ENCODE results near the gene TBC1D1.
A peak's percentile ranks its signal among the peaks of the same experiment; 100 is the strongest.

Gene TBC1D1

GRCh38 chr4:38044060-38044459 is 153.2 kb downstream of the TBC1D1 start:
- DNase-seq (ENCODE audit: extremely low read depth in 1 of 2, low read depth in 1 of 2), result no peak

DNA sequence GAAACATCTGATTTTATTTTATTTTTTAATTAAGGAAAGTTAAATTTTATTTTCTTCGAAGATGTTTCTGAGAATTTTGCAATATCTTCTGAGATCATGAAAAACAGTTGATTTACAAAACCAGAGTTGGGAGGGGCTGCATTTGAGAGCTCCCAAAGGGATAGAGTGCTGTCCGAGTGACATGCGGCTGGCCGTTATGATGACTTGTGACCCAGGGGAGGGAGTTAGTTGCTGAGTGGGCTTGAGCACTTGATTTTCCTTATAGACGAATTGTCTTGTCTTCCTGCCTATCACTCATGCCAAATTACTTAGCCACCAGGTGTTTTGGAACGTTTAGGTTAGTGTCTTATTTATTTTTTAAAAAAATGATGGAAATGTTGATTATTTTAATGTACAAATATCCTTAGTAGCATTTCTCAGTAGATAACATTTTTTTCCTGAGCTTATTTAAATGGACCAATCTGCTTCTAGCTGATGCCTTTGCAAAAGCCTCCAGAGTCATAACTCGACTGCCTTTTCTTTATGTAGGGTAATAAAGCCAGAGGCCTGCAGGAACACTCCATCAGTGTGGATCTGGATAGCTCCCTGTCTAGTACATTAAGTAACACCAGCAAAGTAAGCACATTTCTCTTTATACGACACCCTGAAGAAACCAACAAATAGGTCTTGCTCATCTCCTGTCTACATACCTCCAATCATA is 154.6 kb downstream of the TBC1D1 start:
- no peak for DNase-seq (ENCODE audit: extremely low read depth in 1 of 2, low read depth in 1 of 2)

- DNase-seq (ENCODE audit: extremely low read depth in 1 of 2, low read depth in 1 of 2), result no peak
These were observed 156.0 kb downstream of the TBC1D1 start for GRCh38 chr4:38046727-38047489.

- no peak for DNase-seq (ENCODE audit: extremely low read depth in 1 of 2, low read depth in 1 of 2)
These were observed 158.8 kb downstream of the TBC1D1 start for GRCh38 chr4:38049545-38050170.

GRCh38 chr4:38050560-38051350 is 159.9 kb downstream of the TBC1D1 start:
- no peak for DNase-seq (ENCODE audit: extremely low read depth in 1 of 2, low read depth in 1 of 2)

- DNase-seq (ENCODE audit: extremely low read depth in 1 of 2, low read depth in 1 of 2), result no peak
These were observed 164.7 kb downstream of the TBC1D1 start for GRCh38 chr4:38055566-38055965.

DNA sequence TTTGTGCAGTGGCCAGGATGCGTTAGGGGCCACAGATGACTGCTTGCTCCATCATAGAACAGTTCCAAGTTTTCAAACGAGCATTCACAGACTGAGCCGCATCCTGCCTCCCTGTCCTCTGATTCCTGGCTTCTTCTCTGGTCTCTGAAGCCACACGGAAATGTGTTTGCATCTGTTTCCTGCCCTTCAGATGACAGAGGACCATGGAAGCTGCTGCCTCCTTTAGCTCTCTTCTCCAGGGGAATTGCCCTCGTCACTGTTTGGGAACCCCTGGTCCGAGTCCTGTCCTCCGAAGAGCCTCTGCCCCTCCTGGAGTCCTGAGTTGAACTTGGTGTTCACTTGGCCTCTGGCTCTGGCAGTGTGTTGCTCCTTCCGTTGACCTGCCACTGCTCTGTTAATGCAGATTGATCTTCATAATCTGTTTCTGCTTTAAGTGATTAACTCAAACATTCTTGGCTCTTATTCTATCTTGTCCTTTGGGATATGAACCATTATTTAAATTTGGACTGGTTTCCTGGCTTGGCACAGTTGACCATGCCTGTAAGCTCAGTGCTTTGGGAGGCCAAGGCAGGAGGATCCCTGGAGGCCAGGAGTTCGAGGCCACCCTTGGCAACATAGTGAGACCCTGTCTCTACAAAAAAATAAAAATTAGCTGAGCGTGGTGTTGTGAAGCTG is 165.3 kb downstream of the TBC1D1 start:
- DNase-seq (ENCODE audit: extremely low read depth in 1 of 2, low read depth in 1 of 2), result no peak

DNA sequence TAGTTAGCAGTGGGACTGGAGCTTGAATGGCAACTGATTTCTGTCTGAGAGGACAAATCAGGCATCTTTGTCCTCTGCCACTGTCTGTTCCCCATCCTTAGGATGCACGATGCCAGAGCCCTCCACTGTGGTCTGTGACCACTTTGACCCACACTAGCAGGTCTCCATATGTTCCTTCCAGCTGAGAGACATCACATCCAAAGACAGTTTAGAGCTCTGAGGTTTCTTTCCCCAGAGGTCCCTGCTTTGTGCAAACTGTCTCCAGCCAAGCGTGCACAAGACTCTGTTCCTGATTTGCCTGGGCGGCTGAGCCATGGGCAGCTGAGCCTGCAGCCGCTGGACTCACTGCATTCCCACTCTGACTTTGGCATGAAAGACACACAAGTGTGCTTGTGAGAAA is 167.3 kb downstream of the TBC1D1 start:
- no peak for DNase-seq (ENCODE audit: extremely low read depth in 1 of 2, low read depth in 1 of 2)

- DNase-seq (ENCODE audit: extremely low read depth in 1 of 2, low read depth in 1 of 2), result no peak
These were observed 170.0 kb downstream of the TBC1D1 start for GRCh38 chr4:38060829-38061431.

DNA sequence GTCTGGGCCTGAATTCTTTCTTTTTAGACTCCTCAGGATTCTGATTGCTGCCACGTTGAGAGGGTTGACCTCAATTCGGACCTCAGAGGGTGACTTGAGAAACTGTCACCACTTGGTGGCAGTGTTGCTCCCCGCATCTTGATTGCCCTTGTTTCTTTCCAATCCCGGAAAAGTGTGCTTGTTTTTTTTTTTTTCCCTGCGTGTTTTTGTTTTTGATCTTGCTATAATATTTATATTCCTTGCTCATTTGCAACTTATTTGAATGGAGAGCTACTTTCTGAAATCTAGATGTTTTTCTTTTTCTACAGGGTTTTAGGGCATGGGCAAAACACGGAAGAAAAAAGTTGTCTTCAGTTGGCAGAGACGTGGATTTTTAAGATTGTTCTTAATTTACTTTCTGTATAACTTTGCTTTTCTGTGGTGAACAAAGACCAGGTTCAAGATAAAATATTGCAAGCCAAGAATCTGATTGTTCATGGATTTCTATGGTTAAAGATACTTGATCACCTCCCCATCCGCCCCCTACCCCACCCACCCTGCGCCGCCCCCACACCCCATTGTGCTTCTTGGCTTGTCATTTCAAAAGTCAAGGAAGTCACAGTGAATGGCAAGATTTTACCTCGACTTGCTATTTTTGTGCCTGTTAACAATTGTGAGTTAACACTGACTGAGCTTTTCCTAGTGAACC is 171.3 kb downstream of the TBC1D1 start:
- DNase-seq (ENCODE audit: extremely low read depth in 1 of 2, low read depth in 1 of 2), result peak; percentile 20 to 40

DNA sequence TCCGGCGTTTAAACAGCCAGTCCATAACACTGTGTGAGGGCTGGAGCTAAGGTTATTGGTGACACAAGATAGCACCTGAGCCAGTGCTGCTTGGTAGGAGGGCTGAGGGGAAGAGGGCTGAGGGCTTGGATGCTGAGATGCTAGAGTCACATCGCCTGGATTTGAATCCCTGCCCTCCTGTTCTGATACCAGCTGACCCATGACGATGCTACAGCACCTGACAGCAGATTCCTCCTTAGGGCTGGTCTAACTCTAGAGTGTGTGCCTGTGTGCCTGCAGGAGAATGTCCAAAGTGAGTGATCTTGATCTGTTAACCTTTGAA is 171.9 kb downstream of the TBC1D1 start:
- no peak for DNase-seq (ENCODE audit: extremely low read depth in 1 of 2, low read depth in 1 of 2)

- DNase-seq (ENCODE audit: extremely low read depth in 1 of 2, low read depth in 1 of 2), result no peak
These were observed 174.3 kb downstream of the TBC1D1 start for GRCh38 chr4:38065176-38065575.

DNA sequence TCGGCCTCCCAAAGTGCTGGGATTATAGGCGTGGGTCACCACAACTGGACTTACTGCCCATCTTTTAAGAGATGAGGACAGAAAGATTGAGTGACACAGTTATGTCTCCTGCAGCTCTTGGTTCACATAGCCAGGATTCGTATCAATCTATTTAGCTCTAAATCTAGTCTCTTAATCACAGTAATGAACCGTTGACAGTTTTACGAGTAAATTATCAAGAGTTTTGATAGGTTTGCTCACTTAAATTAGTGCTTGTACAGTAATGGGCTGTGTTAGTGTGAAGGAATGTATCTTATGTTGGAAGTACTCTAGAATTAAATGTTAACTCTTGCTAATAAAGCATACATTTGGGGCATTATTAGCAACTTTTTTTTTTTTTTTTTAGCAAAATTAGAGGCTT is 175.0 kb downstream of the TBC1D1 start:
- no peak for DNase-seq (ENCODE audit: extremely low read depth in 1 of 2, low read depth in 1 of 2)

DNA sequence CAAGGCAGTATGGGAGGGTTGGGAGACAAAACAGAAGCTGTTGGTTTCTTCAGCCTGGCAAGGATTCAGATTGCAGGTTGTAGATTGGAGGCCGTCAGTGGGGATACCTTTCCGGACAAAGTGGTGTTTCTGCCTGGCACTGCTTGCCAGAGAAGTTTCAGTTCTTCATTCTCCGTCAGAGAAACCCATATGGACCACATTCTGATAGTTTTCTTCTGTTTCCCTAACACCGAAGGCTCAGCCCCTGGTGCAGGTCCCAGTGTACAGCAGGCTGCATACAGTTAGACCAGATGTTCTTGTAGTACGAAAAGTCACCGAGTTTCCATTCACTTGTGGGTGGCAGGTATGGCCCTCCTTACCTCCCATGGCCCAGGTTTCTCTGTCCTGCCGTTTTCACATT is 176.6 kb downstream of the TBC1D1 start:
- DNase-seq (ENCODE audit: extremely low read depth in 1 of 2, low read depth in 1 of 2), result no peak

- DNase-seq (ENCODE audit: extremely low read depth in 1 of 2, low read depth in 1 of 2), result no peak
These were observed 177.2 kb downstream of the TBC1D1 start for GRCh38 chr4:38068107-38068506.

DNA sequence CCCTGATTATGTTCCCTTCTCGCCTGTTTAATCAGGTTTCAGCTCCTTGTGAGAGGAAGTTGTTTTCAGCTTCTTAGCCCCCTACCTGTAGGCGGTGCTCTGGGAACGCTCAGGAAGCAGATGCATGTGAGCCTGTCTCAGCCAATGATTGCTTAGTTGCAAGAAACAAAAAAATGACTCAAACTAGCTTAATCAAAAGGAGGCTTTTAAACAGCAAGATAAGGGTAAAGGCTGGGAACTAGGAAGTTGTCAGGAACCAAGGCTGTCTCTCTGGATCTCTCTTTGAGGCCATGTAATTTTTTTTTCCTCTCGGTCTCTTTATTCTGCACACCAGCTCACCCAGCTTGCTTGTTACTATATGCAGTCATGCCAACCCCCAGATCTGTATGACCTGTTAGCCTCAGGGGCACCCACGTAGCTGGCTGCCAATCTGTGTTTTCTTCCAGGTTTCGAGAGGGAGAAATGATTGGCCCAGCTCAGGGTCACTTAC is 178.4 kb downstream of the TBC1D1 start:
- no peak for DNase-seq (ENCODE audit: extremely low read depth in 1 of 2, low read depth in 1 of 2)

GRCh38 chr4:38071801-38072431 is 181.0 kb downstream of the TBC1D1 start:
- no peak for DNase-seq (ENCODE audit: extremely low read depth in 1 of 2, low read depth in 1 of 2)

DNA sequence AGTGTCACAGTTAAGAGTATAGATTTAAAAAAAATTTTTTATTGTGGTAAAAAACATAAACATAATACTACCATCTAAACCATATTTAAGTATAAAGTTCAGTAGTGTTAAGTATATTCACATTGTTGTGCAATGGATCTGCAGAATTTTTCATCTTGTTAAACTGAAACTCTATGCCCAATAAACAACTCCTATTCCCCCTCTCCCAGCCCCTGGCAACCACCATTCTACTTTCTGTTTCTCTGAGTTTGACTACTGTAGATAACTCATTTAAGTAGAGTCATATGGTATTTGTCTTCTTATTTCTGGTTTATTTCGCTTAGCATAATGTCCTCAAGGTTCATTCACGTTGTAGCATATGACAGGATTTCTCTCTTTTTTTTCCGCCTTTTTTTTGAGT is 181.7 kb downstream of the TBC1D1 start:
- no peak for DNase-seq (ENCODE audit: extremely low read depth in 1 of 2, low read depth in 1 of 2)

DNA sequence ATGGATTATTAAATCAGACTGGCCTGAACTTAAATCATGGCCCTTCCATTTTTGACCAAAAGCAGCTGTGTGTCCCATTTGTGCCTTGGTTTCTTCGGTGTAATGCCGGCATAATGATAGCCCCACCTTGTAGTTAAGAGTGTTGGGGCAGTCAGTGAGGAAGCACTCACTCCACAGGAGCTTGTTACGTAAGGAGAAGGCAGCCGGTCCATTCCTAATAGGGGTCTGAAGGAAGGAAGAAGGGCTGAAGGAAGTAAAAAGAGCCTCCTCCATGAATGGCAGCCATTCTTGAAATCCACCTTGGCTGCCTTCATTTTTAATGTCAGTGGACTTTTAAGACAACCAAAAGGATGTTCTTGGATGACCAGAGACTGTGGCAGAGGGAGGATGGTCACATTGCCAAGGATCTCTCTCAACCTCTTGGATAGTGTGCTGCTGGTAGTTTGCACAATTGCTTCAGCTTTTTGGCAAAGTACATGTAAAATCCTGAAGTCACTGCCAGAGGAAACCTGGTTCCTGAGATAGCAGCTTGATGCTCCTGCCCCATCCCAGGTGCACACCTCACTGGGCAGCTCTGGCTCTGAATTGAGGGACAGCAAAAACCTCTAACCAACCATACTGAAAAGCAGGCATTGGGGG is 182.8 kb downstream of the TBC1D1 start:
- DNase-seq (ENCODE audit: extremely low read depth in 1 of 2, low read depth in 1 of 2), result no peak
